ENCODE results near the gene CNTFR. TPM values are rescaled to one million over a fixed set of nuclear protein-coding genes. Genes with fewer than 3 reads are reported as not detected.

Gene CNTFR
- total and polyA plus RNA-seq, 2 experiments from 2014 or later, result 0.73 to 1.9 TPM

GRCh38 chr9:34635556-34635955 lies 46.0 kb upstream of the CNTFR start:
- Mint-ChIP-seq H3K4me3 (peak overlapping the region; percentile 62; the same call in 2 of the 3 replicates), H3K27ac (no peak overlapping the region), H3K36me3 (ENCODE audit: low read depth) (peaks cover 26% of the 10 kb centered on the region), H3K9me3 (no peaks in the 10 kb centered on the region), H3K27me3 (ENCODE audit: insufficient read depth, low read depth, poor library complexity) (peaks cover 25% of the 10 kb centered on the region), H3K4me1 (peaks cover 27% of the 10 kb centered on the region)
- Histone ChIP-seq H3K27ac (ENCODE audit: low read depth) (no peak overlapping the region), H3K4me2 (no peak overlapping the region; the same call in 1 of the 2 replicates), H3K36me3 (ENCODE audit: insufficient read depth) (no peaks in the 10 kb centered on the region), H3K9me2 (ENCODE audit: insufficient read depth) (no peaks in the 10 kb centered on the region), H3K4me3 (no peak overlapping the region), H3F3A (replicated peaks; ENCODE audit: low read depth) (peaks cover 8% of the 10 kb centered on the region; the same call in 1 of the 2 replicates), H3K27me3 (ENCODE audit: insufficient read depth) (peaks cover 39% of the 10 kb centered on the region), H3K79me2 (replicated peaks; ENCODE audit: insufficient read depth) (peaks cover 12% of the 10 kb centered on the region; the same call in 1 of the 2 replicates), H2AFZ (no peak overlapping the region), H4K20me1 (replicated peaks; ENCODE audit: insufficient read depth) (peaks cover 3% of the 10 kb centered on the region), H3K4me1 (ENCODE audit: insufficient read depth) (peaks cover 8% of the 10 kb centered on the region)
- TF ChIP-seq, protein P1, sequence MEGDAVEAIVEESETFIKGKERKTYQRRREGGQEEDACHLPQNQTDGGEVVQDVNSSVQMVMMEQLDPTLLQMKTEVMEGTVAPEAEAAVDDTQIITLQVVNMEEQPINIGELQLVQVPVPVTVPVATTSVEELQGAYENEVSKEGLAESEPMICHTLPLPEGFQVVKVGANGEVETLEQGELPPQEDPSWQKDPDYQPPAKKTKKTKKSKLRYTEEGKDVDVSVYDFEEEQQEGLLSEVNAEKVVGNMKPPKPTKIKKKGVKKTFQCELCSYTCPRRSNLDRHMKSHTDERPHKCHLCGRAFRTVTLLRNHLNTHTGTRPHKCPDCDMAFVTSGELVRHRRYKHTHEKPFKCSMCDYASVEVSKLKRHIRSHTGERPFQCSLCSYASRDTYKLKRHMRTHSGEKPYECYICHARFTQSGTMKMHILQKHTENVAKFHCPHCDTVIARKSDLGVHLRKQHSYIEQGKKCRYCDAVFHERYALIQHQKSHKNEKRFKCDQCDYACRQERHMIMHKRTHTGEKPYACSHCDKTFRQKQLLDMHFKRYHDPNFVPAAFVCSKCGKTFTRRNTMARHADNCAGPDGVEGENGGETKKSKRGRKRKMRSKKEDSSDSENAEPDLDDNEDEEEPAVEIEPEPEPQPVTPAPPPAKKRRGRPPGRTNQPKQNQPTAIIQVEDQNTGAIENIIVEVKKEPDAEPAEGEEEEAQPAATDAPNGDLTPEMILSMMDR (conservative IDR thresholded peaks at IDR 0.05; ENCODE audit: low read depth in 2 of 2), result no peak
- TF ChIP-seq ZNF331 (CRISPR knock-in tag; IDR thresholded peaks at IDR 0.05; ENCODE audit: low read depth), result no peak
- TF ChIP-seq, protein P2, sequence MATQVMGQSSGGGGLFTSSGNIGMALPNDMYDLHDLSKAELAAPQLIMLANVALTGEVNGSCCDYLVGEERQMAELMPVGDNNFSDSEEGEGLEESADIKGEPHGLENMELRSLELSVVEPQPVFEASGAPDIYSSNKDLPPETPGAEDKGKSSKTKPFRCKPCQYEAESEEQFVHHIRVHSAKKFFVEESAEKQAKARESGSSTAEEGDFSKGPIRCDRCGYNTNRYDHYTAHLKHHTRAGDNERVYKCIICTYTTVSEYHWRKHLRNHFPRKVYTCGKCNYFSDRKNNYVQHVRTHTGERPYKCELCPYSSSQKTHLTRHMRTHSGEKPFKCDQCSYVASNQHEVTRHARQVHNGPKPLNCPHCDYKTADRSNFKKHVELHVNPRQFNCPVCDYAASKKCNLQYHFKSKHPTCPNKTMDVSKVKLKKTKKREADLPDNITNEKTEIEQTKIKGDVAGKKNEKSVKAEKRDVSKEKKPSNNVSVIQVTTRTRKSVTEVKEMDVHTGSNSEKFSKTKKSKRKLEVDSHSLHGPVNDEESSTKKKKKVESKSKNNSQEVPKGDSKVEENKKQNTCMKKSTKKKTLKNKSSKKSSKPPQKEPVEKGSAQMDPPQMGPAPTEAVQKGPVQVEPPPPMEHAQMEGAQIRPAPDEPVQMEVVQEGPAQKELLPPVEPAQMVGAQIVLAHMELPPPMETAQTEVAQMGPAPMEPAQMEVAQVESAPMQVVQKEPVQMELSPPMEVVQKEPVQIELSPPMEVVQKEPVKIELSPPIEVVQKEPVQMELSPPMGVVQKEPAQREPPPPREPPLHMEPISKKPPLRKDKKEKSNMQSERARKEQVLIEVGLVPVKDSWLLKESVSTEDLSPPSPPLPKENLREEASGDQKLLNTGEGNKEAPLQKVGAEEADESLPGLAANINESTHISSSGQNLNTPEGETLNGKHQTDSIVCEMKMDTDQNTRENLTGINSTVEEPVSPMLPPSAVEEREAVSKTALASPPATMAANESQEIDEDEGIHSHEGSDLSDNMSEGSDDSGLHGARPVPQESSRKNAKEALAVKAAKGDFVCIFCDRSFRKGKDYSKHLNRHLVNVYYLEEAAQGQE (IDR thresholded peaks at IDR 0.05; ENCODE audit: unreplicated experiment), result no peak
- TF ChIP-seq STAT1 (IDR thresholded peaks at IDR 0.05; ENCODE audit: unreplicated experiment), result no peak
- TF ChIP-seq ZNF462 (CRISPR knock-in tag; IDR thresholded peaks at IDR 0.05), result no peak
- no peak for TF ChIP-seq EZH2phosphoT487 (IDR thresholded peaks at IDR 0.05; ENCODE audit: unreplicated experiment)
- no peak for TF ChIP-seq POLR2AphosphoS5 (IDR thresholded peaks at IDR 0.05; ENCODE audit: low read depth)
- no peak for TF ChIP-seq NANOG (IDR thresholded peaks at IDR 0.05; ENCODE audit: borderline replicate concordance)
- TF ChIP-seq ETS1 (IDR thresholded peaks at IDR 0.05), result no peak
- TF ChIP-seq ZNF114 (CRISPR knock-in tag; IDR thresholded peaks at IDR 0.05), result no peak
- no peak for TF ChIP-seq JUNB (IDR thresholded peaks at IDR 0.05; ENCODE audit: unreplicated experiment)
- no peak for TF ChIP-seq EZH2 (IDR thresholded peaks at IDR 0.05; ENCODE audit: low read depth, unreplicated experiment)
- no peak for TF ChIP-seq CREB1 (CRISPR knock-in tag; IDR thresholded peaks at IDR 0.05; ENCODE audit: low read depth)
- no peak for ATAC-seq
- DNase-seq (ENCODE audit: low spot score), result no peak

Data from GM23338 (cell line).